Fibroblast of skin of left quadriceps (primary cell): ENCODE results near the gene PALS1.
"Not testable (repeated sequence)": the region's sequence is repeated elsewhere in the genome, so short reads cannot be mapped to it uniquely, and the experiment has no call there.

Experiments
- DNase-seq, 2 experiments: peaks; one replicate each; pipeline ENCODE4 v3.0.0-alpha.2; 2013; ENCODE audit warnings: low read depth in 2 of 2

The PALS1 gene

GRCh38 chr14:67257906-67258305 is 16.7 kb downstream of the PALS1 start:
- no peak for DNase-seq

- DNase-seq: no peak
These were observed 19.7 kb downstream of the PALS1 start for GRCh38 chr14:67260965-67261364.

GRCh38 chr14:67263499-67264149 is 22.4 kb downstream of the PALS1 start:
- peak; percentile 41 to 49 for DNase-seq

GRCh38 chr14:67265131-67265530 is 23.9 kb downstream of the PALS1 start:
- DNase-seq: peak in 1 of 2 experiments; percentile 22

- DNase-seq: no peak
These were observed 26.5 kb downstream of the PALS1 start for GRCh38 chr14:67267576-67268328.

GRCh38 chr14:67268426-67269150 is 27.4 kb downstream of the PALS1 start:
- DNase-seq: no peak

- DNase-seq: peak in 1 of 2 experiments; percentile 31
These were observed 28.2 kb downstream of the PALS1 start for GRCh38 chr14:67269298-67270060.

- no peak for DNase-seq
These were observed 29.0 kb downstream of the PALS1 start for GRCh38 chr14:67270145-67270753.

GRCh38 chr14:67270933-67271332 is 29.7 kb downstream of the PALS1 start:
- no peak for DNase-seq

- DNase-seq: not testable (repeated sequence)
These were observed 32.0 kb downstream of the PALS1 start for GRCh38 chr14:67273281-67273680.

- DNase-seq: no peak
These were observed 34.9 kb downstream of the PALS1 start for GRCh38 chr14:67276131-67276530.

GRCh38 chr14:67280506-67280905 is 39.3 kb downstream of the PALS1 start:
- no peak for DNase-seq

GRCh38 chr14:67285876-67286452 is 44.7 kb downstream of the PALS1 start:
- DNase-seq: peak in 1 of 2 experiments; percentile 16
